LNCAP (cell line): ENCODE data around the gene THRAP3.

Experiments used
- TF ChIP-seq, protein P1 (sequence below): fragments of 450-650 bp; IDR thresholded peaks from 2 replicates; pipeline ENCODE4 v1.5.1; 2017; ENCODE audit warnings: mild to moderate bottlenecking

Gene THRAP3

GRCh38 chr1:36322786-36323635 is 98.8 kb downstream of the THRAP3 start:
- TF ChIP-seq, protein P1, sequence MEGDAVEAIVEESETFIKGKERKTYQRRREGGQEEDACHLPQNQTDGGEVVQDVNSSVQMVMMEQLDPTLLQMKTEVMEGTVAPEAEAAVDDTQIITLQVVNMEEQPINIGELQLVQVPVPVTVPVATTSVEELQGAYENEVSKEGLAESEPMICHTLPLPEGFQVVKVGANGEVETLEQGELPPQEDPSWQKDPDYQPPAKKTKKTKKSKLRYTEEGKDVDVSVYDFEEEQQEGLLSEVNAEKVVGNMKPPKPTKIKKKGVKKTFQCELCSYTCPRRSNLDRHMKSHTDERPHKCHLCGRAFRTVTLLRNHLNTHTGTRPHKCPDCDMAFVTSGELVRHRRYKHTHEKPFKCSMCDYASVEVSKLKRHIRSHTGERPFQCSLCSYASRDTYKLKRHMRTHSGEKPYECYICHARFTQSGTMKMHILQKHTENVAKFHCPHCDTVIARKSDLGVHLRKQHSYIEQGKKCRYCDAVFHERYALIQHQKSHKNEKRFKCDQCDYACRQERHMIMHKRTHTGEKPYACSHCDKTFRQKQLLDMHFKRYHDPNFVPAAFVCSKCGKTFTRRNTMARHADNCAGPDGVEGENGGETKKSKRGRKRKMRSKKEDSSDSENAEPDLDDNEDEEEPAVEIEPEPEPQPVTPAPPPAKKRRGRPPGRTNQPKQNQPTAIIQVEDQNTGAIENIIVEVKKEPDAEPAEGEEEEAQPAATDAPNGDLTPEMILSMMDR, result no peak

GRCh38 chr1:36323636-36324352 is 99.6 kb downstream of the THRAP3 start, which contains the start of gene EVA1B:
EVA1B (minus strand) TSS chr1:36323645; CDS start chr1:36323037, 608 bp downstream.
- TF ChIP-seq, protein P1, result no peak

GRCh38 chr1:36324353-36324703 is 100.1 kb downstream of the THRAP3 start:
- TF ChIP-seq, protein P1, result no peak

- TF ChIP-seq, protein P1, result no peak
Observed at GRCh38 chr1:36326499-36326898, 102.3 kb downstream of the THRAP3 start.

DNA sequence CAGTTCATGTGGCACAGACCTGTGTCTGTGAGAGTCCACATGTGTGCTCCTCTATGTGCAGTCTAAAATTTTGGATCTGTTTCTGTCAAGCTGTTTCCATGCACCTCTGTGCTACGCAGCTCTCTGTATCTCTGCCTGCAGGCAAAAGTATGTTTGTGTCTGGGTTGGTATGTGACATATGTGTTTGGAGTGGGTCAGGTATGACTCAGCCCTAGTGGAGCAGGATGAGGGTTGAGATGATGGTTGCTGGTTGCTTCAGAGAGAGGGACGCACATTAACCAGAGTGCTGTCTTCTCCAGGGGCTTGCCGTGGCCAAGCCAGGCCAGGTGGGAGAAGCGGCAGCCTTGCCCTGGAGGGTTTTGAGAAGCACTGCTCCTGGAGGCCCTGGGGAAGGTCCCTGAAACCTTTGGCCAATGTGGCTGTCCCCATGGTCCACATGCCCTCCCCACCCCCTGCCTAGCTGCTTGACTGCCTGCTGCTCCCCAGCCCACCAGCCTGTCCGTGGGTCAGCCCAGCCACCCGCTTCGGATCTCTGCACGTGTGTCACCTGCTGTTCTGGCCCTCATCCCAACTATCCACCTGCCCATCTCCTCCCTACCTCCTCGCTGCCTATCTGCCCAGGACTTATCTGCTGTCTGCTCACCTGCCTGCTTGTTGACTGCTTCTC is 103.3 kb downstream of the THRAP3 start:
- TF ChIP-seq, protein P1, result no peak

- TF ChIP-seq, protein P1, result no peak
Observed at GRCh38 chr1:36328088-36328480, 103.8 kb downstream of the THRAP3 start.

DNA sequence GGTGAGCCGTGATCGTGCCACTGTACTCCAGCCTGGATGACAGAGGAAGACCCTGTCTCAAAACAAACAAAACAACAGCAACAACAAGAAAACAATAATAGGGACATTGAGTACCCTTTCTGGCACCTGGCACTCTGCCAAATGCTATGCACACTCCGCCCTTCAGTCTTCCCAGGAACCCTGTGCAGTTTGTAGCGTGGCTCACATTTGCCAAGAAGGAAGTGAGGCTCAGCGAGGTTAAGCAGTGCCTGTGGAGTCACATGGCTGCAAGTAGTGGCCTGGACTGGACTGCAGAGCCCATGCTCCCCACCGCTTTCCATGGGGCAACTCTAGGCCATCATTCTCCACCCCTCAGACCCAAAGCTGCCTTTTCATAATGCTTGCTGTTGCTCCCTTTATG is 104.5 kb downstream of the THRAP3 start:
- TF ChIP-seq, protein P1, result no peak
